Amygdala (tissue), 56 donors: ENCODE data around the gene BCL2.

Experiments used
- DNase-seq, 56 donors: peaks; one replicate each; lab custom pipeline; 2025; lab: John Stamatoyannopoulos, UW

The BCL2 gene

DNA sequence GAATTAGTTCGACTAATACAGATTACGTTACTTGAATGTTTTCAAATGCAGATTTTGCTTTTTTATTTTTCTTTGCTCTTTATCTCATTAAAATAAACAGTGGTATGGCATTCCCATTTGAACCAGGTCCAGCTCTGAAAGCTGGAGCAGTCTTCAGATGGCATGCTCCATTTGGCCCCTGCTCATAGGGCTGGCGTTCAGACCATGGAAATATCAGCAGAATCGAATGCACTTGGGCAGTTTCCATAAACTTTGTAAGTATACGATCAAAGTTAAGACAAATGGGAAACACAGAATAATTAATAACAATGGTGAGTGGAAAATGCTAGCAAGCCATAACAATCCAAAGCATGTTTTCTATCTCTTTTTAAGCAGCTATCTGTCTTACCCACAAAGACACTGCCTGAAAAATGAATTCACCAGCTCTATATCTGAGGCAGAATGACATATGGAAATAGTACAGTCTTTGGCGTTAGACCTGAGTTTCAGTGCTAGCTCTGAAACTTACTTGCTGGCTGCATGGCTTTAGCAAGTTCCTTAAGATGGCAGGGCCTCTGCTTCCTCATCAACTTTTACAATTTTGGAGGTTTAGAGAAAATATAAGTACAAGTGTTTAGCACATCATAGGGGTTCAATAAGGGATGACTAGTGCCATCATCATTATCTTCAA lies 131.6 kb downstream of the BCL2 start:
- no peak for DNase-seq

DNA sequence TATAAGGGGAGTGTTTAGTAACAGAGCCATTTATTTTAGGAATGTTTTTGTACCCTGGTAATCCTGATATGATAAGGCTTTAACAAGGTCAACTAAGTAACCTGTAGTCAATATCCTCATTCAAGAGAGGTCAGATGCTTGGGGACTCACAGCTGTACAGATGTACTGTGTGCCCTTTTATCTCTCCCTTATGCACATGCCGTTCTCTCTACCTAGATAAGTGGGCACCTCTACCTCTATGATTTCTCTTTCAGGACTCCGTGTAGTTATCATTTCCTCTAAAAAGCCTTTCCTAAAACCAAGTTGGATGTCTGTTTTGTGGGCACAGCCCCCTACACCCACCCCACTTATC lies 132.4 kb downstream of the BCL2 start:
- DNase-seq, result no peak

DNA sequence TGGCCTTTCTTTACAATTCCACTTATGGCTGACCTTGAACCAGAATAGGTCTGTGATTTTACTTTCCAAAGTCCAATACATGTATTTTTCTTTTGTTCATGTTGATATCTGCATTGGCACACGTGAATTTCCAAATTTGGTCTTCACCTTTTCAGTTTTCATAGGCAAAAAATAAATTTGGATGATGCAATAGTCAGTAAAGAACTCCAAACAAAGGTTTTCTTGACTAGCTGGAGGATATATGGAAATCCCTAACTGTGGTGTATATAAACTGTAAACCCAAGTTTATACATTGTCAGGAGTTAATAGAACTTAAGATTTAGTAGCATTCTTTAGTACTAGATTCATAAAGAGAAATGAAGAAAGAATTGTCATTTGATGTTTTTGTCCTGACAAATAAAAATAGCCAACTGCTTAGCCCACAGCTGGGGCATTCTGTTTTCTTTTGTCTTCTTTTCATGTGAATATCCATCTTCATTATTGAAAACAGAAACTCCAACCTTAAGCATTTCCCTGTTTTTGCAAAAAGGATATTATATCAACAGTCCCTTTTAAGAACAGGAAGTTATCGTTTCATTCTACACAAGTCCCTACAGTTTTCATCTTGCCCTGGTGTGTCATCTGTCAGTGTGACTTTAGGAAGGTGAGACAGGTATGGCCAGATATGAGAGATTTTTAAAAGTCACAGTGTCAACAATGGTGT lies 132.9 kb downstream of the BCL2 start:
- no peak for DNase-seq

GRCh38 chr18:63185984-63186383 lies 133.6 kb downstream of the BCL2 start:
- no peak for DNase-seq

DNA sequence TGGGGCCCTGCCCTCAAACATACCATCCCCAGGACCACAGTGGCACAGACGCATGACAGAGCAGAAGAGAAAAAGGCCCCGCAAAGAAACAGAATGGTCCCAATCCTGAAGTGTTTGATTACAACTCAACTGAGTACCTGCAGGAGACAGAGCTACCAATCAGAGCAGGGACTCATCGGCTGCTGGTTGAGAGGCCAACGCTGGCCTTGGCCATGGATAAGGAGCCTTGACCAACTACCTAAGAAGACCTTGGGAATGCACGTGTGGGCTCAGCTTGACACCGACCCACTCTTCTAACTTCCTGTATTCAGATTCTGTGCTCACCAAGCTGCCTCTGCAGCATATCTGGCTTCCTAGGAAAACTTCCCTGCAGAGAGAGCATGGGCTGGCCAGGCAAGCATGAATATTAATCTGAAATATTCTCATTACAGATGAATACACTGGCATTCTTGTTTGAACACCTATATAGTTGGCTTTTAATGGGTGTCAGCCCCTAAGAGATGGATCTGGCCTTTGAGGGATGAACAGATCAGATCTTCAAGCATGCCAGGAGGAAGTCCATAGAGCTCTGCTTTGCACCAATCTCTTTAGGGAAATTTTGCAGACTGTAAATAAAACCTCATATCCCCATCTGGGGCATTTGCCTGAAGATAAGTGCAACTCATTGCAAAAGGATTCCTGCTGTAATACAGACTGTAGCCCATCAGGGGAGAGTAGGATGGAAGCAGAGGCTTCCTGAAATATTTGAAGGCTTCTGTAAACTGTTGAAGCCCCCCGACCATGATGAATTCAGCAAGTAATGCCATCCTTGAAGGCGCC lies 135.4 kb downstream of the BCL2 start:
- DNase-seq, result no peak

- DNase-seq, result no peak
Measured at GRCh38 chr18:63183378-63183777, 136.2 kb downstream of the BCL2 start.

DNA sequence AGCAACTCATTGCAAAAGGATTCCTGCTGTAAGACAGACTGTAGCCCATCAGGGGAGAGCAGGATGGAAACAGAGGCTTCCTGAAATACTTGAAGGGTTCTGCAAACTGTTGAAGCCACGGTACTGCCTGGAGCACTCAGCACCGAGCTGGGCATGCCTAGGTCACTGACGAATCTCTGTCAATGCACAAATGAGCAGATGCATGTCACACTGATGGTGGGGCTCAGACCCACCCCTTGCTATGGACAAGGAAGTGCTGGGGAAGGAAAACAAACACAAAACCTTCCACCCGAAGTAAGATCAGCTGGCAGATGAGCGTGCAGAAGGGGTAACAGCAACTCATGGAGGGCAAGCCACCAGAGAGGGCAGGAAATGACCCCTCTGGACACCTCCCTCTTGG lies 136.7 kb downstream of the BCL2 start:
- no peak for DNase-seq

DNA sequence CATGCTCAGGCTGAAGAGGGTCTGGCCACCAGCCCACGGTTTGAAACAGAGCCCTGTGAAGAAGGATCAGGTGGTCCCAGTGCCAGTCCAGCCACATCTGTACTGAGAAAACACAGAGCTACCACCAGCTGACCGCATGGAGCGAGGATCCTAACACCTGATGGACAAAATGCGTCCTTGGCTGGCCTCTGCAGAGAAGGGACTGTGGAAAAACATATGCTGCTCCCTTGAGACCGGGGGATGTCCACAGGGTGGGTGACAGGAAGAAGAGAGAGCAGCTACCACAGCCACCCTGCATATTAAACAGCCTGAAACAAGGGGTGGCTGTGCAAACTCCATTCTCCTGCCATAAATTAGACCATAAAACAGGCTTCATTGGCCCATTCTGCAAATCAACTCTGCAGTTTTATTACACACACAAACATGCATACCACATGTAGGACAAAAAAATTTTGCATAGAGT lies 137.2 kb downstream of the BCL2 start:
- DNase-seq, result no peak

DNA sequence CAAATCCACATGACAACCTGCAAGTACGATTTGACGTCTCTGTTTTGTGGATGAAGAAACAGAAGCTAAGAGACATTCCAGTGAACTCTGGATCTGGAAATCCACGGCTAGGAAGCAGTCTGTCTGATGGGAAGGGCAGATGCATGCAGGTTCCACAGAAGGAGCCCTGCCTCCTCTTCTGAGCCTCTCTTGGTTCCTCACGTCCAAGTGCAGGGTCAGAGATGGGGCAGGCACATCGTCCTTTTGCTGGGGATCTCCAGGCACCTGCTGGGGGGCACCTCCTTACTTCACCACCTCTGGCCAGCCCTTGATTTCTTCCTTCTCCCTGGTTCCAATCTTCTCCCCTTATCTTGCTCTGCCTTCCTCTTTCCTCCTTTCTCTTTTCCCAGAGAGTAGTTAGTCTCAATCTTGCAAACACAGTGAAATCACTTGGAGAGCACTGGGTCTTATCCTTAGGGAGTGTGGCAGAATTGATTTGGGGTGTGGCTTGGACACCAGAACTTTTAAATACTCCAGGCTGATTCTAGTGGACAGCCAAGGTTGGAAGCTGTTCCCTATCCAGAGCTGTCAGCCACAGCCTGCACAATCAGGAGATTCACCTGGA lies 137.8 kb downstream of the BCL2 start:
- DNase-seq, result no peak

DNA sequence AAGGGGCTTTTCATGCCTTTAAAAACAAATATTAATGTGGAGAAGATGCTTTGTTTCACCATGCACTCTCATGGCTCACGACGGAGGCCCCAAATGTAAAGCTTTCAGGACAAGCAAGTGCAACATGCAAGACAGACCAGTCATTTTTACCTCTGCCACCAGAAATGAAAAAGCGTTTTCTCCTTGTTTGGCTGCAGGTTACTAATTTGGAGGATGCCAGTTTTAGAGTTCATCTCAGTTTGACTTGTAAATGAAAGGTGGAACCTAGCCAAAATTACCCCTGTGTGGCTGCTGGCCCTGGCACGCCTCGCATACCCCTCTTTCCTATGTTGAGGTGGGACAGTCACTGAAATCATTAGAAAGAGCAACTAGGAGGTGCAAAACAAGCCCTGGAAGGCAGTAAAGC lies 138.6 kb downstream of the BCL2 start:
- DNase-seq, result no peak

- peak in 4 of 56 donors; percentile 4 to 31 (median 19) for DNase-seq
Measured at GRCh38 chr18:63180321-63180720, 139.2 kb downstream of the BCL2 start.

DNA sequence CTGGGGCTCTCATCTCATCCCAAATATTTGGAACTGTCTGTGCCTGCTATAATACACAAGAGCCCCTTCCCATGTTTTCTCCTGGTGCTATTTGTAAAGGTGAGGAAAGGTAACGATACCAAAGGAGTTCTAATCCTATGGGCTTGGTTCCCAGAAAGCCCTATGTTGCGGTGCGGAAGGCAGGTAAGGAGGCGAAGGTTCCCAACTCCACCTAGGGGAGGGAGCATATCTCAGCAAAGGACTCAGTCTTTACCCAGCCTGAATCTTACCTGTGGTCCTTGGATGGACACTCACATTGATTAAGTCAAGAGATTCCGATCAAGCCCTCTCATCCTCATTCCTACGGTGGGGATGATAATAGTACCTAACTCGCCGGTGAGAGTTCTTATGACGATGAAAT lies 140.1 kb downstream of the BCL2 start:
- no peak for DNase-seq

DNA sequence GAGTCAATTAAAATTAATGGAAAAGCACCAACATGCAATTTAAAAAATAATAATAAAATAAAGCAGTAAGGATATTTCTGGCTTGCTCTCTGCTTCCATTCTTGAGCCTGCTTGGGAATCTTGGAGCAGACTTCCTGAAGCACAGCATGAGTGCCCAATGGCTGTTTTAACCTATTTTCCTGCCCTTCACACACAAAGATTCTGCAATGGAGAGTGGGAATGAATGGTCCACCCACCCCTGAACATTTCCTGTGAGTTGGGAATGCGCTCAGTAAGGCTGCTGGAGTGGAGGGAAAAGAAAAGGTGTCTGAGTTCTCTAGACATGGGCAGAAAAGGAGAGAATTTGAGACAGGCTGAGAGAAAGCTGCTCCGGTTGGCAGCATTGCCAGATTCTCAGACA lies 140.6 kb downstream of the BCL2 start:
- no peak for DNase-seq

- DNase-seq, result peak in 3 of 56 donors; percentile 4 to 20 (median 11)
Measured at GRCh38 chr18:63177919-63178821, 141.4 kb downstream of the BCL2 start.

DNA sequence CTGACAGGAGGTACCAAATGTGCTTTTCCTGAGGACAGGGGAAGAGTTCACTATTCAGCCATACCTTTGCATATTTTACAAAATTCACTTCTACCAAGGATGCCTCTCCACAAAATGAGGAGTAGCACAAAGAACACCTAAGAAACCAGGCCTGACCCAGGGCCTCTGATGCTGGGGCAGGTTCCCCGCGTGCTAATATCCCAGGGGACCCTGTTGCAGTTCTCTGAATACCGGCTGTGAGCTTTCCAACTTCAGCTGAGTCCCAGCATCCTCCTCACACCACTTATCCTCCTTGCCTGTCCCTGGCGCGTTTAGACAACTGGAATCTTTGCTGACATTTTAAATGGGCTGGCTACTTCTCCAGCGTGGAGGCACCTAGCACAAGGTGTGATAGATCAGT lies 142.3 kb downstream of the BCL2 start:
- no peak for DNase-seq

DNA sequence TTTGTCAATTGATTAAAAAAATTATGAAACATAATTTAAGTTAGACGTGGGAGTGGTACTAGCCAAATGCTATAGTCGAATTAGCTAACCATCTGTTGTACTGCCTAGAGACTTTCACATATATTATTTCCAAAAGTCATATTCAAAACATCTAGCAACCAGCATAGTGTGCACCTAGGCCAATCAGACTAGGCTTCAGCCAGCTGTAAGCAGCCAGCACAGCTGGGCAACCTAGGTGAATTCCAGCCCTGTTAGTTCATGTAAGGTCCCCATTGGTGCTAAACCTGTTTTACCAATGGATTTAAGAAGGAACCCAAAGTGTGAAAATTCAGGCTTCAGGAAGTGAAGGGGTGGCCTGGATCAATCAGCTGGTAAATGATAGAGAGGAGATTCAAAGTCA lies 144.3 kb downstream of the BCL2 start:
- no peak for DNase-seq

DNA sequence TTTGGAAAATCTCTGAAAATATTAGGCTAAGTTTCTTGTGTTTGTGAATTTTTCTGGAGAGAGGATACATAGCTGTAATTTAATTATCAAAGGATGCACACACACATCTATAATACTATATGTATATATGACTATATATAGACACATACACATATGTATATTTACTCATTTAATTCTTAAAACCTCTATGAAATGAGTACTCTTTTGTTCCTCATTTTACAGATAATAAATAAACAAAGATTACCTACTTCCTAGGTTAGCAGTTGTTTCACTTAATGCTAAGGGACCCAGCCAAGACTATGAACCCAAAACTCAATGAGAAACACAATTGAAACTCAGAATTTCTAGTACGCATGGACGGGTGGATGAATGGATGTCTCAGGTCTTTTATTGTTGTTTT lies 145.6 kb downstream of the BCL2 start:
- no peak for DNase-seq

DNA sequence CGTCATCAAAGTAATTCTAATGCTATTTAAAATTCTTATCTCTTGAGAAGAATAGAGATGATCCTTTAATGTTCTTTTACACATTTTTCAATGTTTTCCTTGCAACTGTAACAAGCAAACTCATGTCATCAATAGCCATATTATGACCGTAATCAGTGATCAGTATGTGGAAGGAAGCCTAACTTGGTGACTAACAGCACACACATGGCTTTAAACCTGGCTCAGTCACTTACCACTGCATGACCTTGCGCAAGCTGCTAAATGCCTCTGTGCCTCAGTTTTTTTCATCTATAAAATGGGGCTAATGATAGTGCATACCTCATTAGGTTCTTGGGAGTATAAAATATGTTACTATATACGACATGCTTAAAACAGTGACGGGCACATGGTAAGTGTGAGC lies 149.7 kb downstream of the BCL2 start:
- no peak for DNase-seq

DNA sequence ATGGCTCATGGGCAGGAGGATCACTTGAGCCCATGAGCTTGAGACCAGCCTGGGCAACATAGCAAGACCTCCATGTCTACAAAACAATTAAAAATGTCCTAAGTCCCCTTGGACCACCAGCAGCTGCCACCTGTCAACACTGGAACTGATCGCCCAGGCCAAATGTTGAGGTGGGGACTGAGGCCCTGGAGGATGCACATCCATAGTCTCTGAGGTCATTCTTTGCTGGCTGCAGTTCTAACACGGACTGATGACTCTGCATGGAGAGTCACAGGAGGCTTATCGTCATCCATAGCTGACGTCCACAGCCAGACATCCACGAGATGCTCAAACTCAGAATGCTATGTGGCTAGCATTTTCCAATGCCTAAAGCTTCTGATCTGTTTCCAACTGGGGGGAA lies 151.3 kb downstream of the BCL2 start:
- DNase-seq, result no peak

DNA sequence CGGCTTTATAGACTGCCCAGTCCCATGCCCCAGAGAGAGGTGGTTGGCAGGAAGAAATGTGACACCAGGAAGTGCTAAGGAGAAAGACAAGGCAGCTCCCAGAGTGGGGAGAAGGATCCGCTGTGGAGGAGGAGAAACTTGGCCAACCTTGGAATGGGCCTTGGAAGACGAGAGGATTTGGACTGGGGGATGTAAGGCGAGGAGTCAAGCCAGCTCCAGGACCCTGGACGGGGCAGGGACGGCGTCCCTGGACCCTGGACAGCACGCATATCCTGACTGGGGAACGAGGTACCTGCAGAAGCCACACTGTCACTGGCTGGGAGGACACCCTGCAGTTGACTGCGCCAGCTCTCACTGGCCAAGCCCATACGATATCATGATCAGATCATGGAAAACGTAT lies 153.4 kb downstream of the BCL2 start:
- no peak for DNase-seq
